HG03066 (cell line): ENCODE results near the gene DIAPH1.
A peak's percentile ranks its signal among the peaks of the same experiment; 100 is the strongest.

ENCODE experiments used
- ATAC-seq: cut with Tn5 transposase; IDR thresholded peaks from one replicate; pipeline ENCODE4 v1.9.1; 2021; ENCODE audit warnings: low read depth; ENCODE audit not compliant: unreplicated experiment

The DIAPH1 gene

DNA sequence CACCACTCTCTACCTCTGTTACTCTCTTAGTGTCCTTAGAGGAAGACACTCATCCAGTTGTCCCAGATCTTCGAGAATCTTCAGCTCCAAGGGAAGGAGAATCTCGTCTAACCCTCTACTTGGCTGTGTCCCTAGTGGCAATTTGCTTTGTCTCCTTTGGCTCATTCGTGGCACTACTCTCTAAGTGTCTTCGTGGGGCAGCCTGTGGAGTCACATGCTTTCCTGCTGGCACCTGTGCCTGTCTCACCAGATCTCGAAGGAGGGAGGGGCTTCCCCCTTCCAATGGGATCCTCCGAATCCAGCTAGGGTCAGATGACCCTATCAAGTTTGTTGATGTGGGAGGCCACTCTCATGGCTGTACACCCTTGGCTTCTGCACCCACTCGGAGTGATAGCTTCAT, 131.7 kb downstream of the DIAPH1 start:
- ATAC-seq, result no peak

DNA sequence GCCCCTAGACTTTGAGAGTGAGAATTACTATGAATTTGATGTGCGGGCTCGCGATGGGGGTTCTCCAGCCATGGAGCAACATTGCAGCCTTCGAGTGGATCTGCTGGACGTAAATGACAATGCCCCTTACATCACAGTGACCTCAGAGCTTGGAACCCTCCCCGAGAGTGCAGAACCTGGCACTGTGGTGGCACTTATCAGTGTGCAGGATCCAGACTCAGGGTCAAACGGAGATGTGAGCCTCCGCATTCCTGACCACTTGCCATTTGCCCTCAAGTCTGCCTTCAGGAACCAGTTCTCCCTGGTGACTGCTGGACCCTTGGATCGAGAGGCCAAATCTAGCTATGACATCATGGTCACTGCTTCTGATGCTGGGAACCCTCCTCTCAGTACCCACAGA, 132.7 kb downstream of the DIAPH1 start:
- ATAC-seq, result no peak

DNA sequence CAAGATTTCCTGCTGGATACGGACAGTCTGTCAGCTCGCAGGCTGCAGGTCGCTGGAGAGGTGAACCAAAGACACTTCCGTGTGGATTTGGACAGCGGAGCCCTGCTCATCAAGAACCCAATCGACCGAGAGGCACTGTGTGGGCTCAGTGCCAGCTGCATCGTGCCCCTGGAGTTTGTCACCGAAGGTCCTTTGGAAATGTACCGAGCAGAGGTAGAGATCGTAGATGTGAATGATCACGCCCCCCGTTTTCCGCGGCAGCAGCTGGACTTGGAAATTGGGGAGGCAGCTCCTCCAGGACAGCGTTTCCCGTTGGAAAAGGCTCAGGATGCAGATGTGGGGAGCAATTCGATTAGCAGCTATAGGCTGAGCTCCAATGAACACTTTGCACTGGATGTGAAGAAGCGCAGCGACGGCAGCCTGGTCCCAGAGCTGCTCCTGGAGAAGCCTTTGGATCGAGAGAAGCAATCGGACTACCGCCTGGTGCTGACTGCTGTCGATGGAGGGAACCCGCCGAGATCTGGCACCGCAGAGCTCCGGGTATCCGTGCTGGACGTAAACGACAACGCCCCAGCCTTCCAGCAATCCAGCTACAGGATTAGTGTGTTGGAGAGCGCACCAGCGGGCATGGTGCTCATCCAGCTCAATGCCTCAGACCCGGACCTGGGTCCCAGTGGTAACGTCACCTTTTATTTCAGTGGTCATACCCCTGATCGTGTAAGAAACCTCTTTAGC, 133.3 kb downstream of the DIAPH1 start:
- no peak for ATAC-seq

DNA sequence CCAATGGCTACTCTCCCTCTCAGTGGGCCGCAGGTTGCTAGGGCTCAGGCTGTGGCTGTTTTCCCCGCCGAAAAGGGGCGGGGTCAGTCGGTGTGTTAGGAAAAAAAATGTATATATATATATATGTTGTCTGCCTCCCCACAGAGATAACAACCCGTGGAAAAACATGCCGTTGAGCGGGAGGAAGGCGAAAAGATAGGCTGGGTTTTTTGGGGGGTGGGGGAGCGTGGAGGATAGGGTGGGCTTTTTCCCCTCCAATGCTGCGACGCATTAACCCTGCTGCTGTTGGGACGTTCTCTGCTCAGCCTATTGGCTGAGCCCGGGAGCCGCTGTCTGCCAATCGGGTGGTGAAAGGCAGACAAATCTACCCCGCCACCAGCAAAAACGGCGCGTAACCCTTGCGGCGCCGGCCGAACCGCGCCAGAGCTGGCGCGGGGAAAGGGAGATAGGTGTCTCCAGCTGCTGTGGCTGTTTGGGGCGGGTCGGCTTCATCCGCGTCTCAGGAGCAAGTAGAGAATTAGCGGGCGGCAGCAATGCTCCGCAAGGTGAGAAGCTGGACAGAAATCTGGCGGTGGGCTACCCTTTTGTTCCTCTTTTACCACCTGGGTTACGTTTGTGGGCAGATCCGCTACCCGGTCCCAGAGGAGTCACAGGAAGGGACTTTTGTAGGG, 134.0 kb downstream of the DIAPH1 start, which contains the start of gene PCDHGC4:
TSS of gene PCDHGC4 (plus strand) at position 390 of the 671 bp plus-strand sequence. CDS start at position 534, 144 bp downstream.
- no peak for ATAC-seq

DNA sequence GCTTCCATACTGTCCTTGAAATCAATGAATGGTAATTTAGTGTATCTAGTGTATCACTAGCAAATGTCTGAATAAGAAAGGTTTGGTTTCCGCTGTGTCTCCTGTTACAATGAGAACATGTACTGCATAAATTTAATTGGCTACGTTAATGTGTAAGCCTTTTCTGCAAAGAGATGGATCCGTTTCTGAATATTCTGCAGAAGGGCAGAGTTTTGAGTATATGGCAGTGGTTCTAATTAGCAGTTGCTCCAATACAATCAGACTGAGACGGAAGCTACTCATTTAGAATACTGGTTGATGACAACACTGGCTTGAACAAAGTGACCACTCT, 134.5 kb downstream of the DIAPH1 start:
- ATAC-seq, result no peak

DNA sequence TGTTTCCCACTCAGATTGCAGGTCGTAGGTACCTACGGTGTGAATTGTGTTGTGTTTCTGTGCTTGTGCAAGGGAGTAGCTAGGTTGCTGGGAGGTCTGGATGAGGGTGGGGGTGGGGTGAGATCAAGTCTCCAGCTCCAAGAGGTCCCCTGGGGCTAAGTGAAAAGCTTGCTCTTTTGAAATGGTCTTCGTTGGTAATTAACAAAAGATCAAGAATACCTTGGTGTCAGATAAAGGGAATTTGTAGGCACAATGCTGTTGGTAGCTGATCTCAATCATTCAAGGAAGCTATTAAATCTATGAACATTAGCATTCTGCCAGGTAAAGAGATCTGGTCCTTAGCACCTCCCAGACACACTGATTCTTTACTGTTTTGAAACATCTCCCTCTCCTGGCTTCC, 134.9 kb downstream of the DIAPH1 start:
- ATAC-seq, result no peak

DNA sequence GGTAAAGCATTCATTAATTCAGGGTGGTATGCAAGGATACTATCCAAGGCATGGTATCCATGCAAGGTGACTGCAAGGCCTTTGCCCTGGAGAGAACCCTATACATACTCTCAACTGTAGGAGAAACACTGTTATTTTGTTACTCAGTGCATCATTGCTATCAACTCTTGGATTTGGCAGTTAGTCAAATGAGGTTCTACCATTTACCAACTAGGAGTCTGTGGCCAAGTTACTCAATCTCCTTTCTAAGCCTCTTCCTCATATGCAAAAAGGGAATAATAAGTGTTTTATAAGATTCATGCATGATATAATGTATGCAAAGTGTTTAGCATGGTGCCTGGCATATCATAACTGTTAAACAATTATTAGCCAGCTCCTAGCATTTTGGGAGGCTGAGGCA, 139.0 kb downstream of the DIAPH1 start:
- no peak for ATAC-seq

DNA sequence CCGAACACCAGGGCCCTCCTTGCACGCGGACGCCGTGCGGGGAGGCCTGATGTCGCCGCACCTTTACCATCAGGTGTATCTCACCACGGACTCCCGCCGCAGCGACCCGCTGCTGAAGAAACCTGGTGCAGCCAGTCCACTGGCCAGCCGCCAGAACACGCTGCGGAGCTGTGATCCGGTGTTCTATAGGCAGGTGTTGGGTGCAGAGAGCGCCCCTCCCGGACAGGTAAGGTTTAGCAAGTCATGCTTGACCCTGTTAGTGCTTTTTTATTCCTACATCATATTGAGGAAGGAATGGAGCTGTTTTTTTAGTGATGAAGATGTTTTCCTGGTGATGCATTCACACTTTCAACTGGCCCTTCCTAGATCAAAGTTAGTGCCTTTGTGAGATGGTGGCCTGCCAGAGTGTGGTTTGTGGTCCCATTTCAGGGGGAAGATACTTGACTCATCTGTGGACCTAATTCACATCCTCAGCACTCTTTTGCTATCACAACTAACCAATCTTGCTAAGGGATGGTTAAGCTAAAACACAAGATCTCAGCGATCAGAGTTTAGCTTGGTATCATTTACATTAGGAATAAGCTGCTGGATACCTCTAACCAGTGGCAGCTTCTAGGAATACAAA, 140.4 kb downstream of the DIAPH1 start:
- ATAC-seq, result no peak

DNA sequence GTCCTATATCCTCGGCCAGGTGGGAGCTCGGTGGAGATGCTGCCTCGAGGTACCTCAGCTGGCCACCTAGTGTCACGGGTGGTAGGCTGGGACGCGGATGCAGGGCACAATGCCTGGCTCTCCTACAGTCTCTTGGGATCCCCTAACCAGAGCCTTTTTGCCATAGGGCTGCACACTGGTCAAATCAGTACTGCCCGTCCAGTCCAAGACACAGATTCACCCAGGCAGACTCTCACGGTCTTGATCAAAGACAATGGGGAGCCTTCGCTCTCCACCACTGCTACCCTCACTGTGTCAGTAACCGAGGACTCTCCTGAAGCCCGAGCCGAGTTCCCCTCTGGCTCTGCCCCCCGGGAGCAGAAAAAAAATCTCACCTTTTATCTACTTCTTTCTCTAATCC, 141.0 kb downstream of the DIAPH1 start:
- ATAC-seq, result no peak

DNA sequence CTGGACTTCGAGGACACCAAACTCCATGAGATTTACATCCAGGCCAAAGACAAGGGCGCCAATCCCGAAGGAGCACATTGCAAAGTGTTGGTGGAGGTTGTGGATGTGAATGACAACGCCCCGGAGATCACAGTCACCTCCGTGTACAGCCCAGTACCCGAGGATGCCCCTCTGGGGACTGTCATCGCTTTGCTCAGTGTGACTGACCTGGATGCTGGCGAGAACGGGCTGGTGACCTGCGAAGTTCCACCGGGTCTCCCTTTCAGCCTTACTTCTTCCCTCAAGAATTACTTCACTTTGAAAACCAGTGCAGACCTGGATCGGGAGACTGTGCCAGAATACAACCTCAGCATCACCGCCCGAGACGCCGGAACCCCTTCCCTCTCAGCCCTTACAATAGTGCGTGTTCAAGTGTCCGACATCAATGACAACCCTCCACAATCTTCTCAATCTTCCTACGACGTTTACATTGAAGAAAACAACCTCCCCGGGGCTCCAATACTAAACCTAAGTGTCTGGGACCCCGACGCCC, 141.7 kb downstream of the DIAPH1 start:
- ATAC-seq, result no peak

DNA sequence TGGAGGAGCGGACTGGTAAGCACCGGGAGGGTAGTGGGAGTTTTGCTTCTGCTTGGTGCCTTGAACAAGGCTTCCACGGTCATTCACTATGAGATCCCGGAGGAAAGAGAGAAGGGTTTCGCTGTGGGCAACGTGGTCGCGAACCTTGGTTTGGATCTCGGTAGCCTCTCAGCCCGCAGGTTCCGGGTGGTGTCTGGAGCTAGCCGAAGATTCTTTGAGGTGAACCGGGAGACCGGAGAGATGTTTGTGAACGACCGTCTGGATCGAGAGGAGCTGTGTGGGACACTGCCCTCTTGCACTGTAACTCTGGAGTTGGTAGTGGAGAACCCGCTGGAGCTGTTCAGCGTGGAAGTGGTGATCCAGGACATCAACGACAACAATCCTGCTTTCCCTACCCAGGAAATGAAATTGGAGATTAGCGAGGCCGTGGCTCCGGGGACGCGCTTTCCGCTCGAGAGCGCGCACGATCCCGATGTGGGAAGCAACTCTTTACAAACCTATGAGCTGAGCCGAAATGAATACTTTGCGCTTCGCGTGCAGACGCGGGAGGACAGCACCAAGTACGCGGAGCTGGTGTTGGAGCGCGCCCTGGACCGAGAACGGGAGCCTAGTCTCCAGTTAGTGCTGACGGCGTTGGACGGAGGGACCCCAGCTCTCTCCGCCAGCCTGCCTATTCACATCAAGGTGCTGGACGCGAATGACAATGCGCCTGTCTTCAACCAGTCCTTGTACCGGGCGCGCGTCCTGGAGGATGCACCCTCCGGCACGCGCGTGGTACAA, 142.5 kb downstream of the DIAPH1 start:
- peak; percentile 37 for ATAC-seq

DNA sequence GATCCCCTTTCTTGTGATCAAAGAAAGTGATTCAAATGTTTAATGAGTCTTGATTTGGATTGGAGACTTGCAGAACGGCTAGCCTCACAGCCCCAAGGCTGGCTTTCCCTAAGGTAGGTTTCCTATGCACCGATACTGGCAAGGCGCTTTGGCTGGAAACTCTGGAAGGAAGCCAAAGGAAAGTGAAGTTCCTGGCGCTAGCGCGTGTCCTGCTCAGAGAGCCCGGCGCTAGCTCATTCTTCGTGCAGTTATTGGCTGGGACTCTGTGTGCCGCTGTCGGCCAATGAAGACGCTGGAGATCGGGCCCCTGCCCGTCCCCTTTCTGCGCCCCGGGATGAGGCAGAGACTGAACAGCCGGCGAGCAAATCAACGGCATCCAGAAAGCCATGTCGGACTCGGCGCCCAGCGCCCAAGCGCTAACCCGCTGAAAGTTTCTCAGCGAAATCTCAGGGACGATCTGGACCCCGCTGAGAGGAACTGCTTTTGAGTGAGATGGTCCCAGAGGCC, 143.1 kb downstream of the DIAPH1 start, which contains the start of gene PCDHGC3:
TSS of gene PCDHGC3 (plus strand) at position 342 of the 507 bp plus-strand sequence. CDS start at position 493, 151 bp downstream.
- ATAC-seq, result peak; percentile 97

DNA sequence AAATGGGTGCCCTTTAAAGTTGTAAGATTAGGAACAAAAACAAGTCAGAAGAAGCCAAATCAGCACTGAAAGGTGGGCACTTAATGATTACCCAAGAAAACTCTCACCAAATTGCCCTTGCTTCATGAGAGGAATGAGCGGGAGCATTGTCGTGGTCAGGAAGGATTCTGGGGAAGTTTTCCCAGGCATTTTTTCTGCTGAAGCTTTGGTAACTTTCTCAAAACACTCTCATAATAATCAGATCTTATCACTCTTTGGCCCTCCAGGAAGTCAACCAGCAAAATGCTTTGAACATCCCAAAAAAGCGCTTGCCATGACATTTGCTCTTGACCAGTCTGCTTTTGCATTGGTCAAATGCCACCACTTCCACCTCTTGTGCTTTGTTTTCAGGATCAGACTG, 153.4 kb downstream of the DIAPH1 start:
- no peak for ATAC-seq
